Hippocampal formation (tissue), 2 donors: Measurements from ENCODE around the gene PWP2.
"Not testable (repeated sequence)": the region's sequence is repeated elsewhere in the genome, so short reads cannot be mapped to it uniquely, and the experiment has no call there.

Experiments
- DNase-seq, 2 donors: peaks; one replicate each; lab custom pipeline; 2025; lab: John Stamatoyannopoulos, UW

PWP2 gene

GRCh38 chr21:44107026-44107501 is at the start of gene PWP2:
TSS of gene PWP2 (plus strand) at chr21:44107399. CDS start at chr21:44107417, 18 bp downstream.
- not testable (repeated sequence) for DNase-seq

DNA sequence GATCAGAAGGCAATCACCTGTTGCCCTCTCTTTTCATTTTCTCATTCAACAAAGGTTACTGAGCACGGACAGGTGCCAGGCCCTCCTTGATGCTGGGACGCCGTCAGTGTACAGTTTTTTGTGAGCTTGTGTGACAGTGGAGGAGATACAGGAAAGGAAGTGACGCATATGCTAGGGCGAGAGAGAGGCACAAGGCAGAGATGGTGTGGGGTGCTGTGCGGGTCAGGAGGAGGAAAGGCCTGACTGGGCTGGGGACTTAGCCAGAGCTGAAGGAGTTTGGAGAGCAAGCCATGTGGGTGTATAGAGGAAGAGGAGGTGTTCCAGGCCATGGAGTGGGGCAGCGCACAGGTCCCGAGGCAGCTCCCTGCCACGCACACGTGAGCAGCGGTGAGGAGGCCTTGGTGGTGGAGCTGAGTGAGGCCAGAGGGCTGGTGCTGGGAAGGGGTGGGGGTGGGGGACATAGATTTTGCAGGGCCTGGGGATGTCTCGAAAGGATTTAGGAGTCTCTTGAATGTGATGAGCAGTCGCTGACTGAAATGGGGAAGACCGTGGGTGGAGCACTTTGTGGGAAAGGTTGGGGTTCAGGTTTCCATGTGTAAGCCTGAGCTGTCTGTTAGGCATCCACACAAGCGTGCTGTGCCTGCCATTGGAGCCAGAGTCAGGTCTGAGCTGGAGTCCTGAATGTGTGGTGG is 49.1 kb upstream of the PWP2 start:
- no peak for DNase-seq

DNA sequence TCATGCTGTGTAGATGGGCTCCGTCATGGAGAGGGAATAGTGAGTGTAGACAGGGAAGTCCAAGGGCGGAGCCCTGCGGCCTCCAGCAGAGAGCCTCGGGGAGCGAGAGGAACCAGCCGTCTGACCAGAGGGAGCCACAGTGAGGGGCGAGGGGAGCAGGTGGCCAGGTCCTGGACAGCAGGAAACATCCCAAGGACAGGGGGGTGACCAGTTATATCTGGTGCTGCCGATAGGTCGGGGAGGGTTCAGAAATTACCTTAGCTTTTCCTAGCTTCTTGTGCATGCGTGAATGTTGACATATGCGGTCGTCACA is 48.6 kb upstream of the PWP2 start:
- DNase-seq = no peak

GRCh38 chr21:44058981-44059380 is 48.2 kb upstream of the PWP2 start:
- no peak for DNase-seq

DNA sequence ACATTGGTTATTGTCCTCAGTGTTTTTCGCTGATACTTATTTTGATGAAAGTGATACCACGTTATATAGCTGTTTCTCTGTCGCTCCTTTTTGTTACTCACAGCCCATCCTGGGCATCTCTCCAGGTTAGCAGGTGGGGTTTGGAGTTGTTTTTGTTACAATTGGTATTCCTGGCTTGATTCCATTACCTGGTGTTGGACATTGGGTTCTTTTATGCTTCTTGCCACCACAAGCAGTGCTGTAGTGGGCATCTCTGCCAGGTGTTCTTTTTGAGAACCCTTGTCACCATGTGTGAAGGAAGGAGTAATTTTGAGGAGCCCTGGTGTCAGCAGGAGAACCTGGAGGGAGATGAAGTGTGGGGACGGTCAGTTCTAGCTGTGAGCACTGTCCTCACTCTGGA is 47.5 kb upstream of the PWP2 start:
- DNase-seq = no peak

DNA sequence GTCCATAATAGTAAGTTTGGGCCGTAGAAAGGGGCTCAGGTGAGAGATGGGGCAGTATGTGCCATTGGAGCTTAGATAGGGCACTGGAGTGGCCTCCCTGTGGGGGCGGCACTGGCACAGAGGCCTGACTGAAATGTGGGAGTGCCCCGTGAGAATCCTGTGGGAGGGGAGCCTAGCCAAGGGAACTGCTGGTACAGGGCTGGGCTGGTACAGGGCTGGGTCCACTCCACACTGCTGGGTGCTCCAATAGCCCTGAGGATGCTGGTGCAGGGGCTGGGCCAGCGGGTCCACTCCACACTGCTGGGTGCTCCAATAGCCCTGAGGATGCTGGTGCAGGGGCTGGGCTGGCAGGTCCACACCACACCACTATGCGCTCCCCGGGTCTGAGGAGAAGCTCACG is 44.8 kb upstream of the PWP2 start:
- DNase-seq = no peak

DNA sequence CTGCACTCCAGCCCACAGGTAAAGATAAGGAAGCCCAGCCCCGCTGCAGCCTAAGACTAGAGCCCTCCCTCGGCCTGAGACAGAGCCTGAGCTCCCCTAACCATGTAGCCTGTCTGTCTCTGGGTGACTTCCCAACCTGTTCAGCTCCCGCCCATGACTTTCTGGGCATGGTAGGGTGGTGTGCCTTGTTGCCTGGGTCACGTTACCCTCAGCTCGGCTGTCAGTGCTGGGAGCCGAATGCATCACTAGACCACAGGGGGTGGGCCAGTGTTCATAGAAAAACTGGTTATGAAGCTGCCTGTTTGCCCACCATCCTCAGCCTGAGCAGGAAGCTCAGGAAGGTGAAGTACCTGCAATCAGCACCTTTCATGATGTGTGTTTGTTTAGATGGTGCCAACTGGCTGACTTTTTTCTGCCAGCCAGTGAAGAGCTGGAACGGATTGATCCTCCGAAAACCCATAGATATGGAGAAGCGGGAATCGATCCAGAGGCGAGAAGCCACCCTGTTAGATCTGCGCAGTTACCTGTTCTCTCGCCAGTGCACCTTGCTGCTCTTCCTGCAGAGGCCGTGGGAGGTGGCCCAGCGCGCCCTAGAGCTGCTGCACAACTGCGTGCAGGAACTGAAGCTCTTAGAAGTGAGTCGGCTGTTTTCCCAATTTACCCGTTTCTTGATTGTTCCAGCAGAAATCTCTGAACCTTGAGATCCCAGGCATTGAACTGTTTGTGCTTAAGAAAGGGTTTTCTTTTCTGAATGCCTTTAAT is 43.9 kb upstream of the PWP2 start:
- no peak for DNase-seq

DNA sequence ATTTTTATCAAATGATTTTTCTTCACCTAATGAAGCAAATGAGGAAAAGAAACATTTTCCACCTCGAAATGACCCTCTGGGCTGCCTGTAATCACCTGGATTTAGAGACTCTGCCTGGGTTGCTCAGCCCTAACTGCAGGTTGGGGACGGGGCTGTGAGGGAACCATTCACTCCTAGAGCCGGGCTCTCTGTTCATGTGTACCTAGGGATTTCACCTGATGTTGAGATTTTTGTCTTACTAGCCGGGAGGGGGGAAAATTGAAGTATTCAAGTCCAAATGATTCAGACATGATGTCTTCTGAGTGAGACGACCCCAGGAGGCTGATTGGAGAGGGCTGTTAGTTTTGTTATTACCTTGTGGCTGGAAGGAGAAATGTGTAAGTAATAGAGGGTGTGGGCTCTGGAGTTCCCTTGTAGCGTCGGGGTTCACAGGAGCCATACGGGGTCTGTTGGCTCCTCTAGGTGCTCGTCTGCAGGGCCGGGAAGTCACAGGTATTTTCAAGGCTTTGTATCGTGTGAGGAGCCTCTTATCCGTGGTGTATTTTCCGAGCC is 42.3 kb upstream of the PWP2 start:
- DNase-seq = no peak

- no peak for DNase-seq
Observed at GRCh38 chr21:44065428-44065827, 41.8 kb upstream of the PWP2 start.

- no peak for DNase-seq
Observed at GRCh38 chr21:44066116-44066515, 41.1 kb upstream of the PWP2 start.

GRCh38 chr21:44067011-44067839 is 40.0 kb upstream of the PWP2 start:
- no peak for DNase-seq

DNA sequence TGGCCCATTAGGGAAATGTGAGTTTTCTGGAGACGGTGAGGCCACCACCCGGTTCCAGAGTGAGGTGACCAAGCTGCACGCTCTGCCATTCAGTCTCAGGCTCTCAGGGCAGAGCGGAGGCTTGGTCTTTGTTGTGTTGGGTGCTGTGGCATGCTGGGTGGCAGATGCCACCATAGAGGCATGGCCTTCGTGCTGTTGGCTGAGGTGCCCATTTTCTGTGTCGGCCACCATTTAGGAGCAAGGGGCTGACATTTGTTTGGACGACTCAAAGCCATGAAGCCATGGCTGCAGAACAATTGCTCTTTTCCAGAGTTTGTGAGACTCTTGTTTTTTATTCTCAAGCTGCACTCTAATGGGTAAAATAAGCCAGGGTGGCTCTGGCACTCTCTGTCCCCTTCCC is 36.8 kb upstream of the PWP2 start:
- DNase-seq = no peak

DNA sequence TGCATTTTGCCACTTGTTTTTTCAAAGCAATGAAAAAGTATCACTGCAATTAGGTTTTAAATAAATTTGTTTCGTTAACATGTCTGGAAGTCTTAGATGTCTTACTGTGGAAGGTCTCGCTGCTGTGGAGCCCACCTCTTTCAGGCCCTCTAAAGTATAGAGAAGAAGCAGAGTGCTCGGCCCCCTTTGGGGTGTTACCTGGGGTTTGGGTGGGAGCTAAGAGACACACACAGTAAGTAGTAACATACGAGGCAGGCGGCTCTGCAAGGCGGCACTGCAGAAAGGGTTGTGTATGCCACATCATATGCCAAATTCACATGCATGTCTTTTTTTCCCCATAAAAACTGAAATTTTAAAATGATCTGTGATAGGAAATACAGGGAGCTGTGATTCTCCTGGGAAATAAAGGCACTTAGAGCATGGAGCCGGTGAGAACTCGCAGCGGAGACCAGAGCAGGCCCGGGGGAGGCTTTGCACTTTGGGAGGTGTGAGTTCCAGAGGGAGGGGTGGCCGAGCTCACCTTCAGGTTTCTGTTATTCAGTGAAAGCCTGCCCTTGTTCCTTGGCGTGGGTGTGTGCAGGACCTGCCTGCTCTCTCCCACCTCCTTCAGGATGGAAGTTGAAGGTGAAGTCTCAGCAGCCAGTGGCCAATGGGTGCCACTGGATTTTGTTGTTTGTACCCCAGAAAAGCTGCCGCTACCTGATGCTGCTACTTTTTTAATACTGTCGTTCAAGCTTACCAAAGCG is 35.7 kb upstream of the PWP2 start:
- DNase-seq = no peak

- DNase-seq = no peak
Observed at GRCh38 chr21:44072111-44072510, 35.1 kb upstream of the PWP2 start.

DNA sequence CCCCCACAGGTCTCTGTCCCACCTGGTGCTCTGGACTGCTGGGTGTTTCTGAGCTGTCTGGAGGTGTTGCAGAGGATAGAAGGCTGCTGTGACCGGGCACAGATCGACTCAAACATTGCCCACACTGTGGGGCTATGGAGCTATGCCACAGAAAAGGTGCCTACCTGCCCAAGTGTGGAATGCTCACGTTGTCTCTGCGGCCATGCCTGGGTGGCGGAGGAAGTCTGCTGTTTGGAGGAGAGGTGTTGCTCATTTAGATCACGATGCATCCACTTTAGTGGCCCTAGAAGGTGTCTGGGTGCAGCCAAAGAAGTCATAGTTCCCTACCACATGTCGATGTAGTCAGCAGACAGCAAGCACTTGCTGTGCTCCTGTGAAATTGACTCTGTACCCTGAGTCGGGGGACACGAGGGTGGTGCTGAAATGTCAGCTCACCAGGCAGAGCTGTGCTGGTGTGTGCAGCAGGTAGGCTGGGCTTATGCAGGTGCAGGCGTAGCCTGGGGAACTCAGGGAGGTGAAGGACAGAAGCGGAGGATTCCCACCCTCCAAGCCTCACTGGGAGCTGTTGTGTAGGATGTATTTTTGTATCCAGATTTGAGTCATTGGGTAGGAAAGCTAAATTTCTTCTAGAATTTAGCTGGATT is 32.8 kb upstream of the PWP2 start:
- DNase-seq = no peak

- DNase-seq = no peak
Observed at GRCh38 chr21:44076316-44076715, 30.9 kb upstream of the PWP2 start.

GRCh38 chr21:44078411-44078981 is 28.7 kb upstream of the PWP2 start:
- no peak for DNase-seq

GRCh38 chr21:44079446-44079845 is 27.8 kb upstream of the PWP2 start:
- DNase-seq = no peak

- no peak for DNase-seq
Observed at GRCh38 chr21:44079846-44080245, 27.4 kb upstream of the PWP2 start.

- no peak for DNase-seq
Observed at GRCh38 chr21:44082648-44083440, 24.4 kb upstream of the PWP2 start.
